Body of pancreas (tissue), 4 donors: Measurements from ENCODE around the gene SLC35F5.

ENCODE experiments used
- CTCF ChIP-seq, 7 experiments: fragments of 450-650 bp in 4 of 7; fragments of 200-600 bp in 3 of 7; sonication (generic) in 3 of 7; IDR thresholded peaks; one replicate each; pipeline ENCODE4 v1.5.1; 2016 to 2019; ENCODE audit warnings: antibody characterized with exemption in 7 of 7
- POLR2A ChIP-seq, 3 donors: fragments of 450-650 bp; IDR thresholded peaks; one replicate each; pipeline ENCODE4 v1.6.1; 2016; ENCODE audit warnings: antibody characterized with exemption in 3 of 3, mild to moderate bottlenecking in 2 of 3

GRCh38 chr2:113741091-113741490, 15.4 kb downstream of the SLC35F5 start:
- no peak for TF ChIP-seq CTCF (IDR thresholded peaks at IDR 0.05)
- no peak for TF ChIP-seq POLR2A (IDR thresholded peaks at IDR 0.05)
